Activated CD4-positive, alpha-beta T cell treated with anti-CD3 and anti-CD28 coated beads, Interleukin-2, amount 50 U/mL, for 16 hours (primary cell): ENCODE data around the gene ATOH8.
A peak's percentile ranks its signal among the peaks of the same experiment; 100 is the strongest.

Experiments
- DNase-seq: peaks from one replicate; pipeline ENCODE4 v3.0.0-alpha.2; 2020

Gene ATOH8

DNA sequence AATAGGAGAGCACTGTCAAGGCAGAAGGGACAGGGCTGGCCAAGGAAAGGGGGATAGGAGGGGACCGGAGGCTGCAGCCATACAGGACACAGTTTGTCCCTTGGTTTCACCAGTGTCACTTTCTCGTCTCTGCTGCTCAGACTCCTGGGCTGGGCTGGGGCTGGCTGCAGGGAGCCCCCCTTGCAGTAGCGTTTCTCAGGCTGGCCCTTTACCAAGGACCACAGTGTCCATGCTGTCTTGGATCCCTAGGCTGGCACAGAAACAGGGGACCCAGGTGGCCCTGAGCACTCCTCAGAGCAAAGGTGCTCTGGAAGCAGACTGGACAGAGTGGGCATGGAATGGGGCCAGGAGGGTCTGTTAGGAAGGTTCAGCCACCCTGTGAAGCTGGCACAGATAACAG, 34.8 kb downstream of the ATOH8 start:
- DNase-seq, result no peak

DNA sequence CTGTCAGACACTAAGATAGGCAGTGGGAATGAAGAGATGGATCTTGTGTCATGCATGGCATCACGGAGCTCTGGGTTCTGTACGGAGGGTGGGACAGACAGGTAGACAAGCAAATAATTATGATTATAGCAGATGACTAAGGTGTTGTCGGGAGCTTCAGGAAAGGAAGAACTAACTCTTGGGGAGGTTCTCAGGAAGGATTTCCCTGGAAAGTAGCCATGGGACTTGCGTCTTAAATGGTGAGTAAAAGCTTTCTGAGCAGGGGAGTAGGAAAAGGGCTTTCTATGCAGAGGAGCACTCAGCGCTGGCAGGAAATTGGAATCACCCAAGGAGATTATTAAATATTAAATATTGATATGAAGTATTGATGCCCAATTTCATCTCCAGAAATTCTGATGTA, 35.5 kb downstream of the ATOH8 start:
- DNase-seq, result no peak

DNA sequence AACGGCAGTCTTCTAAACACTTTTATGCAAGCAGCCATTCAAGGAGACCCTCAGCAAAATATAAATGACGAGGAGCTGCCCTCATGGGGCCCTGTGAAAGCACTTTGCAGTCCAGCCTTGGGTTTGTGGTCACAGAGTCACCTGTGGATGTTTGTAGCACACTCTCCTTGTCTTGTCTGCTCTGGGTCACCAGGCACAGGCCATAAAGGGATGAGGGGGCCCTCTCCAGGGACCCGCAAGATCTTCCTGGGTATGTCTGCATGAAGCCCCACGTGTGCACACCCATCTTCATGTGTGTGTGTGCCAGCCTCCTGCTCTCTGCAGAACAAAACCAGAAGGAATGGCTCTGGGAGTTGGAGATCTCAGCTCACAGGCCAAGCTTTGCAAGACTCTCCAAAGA, 36.2 kb downstream of the ATOH8 start:
- no peak for DNase-seq

DNA sequence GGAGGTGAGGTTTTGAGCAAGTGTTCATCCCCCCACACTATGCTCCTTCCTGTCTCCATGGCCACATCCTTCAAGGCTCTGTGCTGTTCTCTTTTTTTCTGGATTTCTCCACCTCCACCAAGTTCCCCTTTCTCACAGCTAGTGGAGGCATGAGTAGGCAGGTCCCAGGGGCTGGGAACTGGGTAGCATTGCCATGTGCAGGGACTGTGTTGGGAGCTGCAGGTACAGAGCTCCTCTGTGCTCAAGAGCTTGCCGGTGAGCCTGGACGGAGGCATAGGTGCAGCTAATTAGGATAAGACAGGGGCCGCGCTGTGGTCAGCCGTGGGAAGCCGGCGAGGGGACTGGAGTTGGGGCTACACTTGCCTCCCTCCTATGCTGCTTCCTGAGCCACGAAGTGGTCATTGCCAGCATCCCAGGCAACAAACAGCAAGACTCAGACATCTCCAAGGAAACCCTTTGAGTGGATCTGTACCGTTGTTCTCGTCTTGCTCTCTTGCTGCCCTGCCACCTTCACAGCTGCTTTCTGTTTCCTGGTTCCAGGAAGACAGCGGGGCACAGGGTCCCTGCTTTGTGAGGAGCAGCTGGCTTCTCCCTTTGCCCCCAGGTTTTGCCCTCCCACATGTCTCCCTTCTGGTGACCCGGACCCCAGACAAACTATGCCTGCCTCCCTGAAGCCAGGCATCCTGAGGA, 36.9 kb downstream of the ATOH8 start:
- DNase-seq, result no peak

DNA sequence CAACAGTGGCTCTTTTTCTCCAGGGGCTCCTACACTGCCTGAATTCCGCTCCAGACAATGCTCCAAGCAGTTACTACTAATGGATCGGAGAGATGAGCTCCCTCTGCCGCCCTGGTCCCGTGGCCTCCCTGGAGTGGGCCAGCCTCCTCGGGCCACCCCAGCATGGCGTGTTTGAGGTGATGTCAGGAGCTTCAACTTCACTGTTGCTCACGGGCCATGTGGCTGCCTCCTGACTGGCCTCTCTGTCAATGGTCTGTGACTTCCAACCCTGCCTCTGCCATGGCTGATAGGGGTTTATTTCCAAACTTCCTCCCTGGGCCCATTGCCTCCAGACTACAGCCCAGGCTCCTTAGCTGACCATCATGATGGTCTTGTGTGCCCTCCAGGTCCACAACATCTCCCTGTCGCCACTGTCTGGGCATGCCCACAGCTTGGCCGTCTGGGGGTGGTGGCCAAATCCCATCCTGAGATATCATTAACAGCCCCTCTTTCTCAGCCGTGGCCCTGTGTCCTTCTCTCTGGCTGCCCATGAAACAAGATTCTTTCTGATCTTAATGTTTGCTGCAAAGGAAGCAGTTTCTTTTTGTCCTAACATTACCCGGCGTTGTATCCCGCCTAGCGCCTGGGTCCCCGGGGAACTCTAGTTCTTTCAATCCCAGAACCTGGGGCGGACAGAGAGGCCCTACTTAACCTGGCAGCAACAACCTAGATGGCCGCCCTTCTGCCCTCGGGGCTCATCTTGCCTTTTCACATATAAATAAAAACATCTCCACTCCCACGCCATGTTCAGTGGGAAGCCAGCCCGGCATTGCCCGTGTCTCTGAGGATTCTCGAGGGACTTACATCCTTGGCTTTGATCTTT, 38.1 kb downstream of the ATOH8 start:
- DNase-seq, result no peak

DNA sequence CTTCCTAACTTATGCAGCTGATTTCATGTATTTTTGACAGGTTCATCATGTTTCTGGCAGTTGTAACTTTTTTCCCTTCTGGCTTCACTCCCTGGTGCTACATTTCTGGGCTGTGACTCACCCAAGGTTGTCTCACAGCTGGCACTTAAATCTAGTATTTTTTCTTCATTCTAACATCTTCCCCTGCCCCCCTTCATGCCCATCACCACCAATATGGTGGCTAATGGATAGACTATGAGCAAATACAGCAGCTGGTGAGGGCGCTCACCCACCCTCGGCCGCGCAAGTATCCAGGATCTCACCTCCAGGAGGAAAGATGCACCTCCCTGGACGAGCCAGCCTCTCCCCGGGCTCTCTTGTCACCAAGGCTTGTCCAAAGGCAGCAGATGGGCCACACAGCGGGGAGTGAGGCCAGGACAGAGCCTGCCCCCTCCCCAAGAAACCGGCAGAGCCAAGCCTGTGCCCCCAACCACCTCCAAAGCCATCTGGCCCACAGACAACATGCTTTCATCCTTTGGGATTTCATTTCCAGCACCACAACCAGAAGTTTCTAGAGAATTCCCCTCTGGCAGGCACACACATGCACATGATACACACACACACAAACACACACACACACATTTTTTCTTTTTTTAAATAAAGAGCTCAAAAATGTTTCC, 39.1 kb downstream of the ATOH8 start:
- no peak for DNase-seq

DNA sequence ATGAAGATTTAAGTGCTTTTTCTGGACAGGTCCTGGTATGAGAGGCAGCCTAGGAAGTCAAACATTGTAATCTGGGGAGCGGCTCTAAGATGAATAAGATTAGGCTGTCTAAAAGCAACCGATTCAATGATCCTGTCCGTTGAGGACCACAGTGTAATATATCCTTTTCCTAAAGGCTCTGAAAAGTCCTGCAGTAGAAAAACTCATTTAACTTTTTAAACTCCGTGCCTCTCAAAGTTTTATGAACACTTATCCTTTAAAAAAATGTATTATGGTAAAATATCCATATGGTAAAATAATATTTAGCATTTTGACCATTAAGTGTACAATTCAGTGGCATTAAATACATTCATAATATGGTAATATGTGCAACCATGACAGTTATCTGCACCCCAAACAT, 39.8 kb downstream of the ATOH8 start:
- DNase-seq, result no peak

DNA sequence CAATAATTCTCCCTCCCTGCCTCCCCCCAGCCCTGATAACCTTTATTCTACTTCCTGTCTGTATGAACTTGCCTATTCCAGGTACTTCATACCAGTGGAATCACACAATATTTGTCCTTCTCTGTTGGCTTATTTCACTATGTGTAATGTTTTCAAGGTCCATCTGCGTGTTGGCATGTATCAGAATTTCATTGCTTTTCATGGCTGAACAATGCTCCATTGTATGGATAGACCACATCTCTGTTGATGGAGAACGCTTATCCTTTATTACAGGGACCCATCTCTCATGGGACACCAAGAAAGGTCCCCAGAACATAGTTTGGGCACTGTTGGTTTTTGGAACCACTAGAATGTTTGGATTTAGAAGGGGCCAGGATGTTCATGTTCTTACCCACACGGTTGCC, 40.2 kb downstream of the ATOH8 start:
- DNase-seq, result no peak

DNA sequence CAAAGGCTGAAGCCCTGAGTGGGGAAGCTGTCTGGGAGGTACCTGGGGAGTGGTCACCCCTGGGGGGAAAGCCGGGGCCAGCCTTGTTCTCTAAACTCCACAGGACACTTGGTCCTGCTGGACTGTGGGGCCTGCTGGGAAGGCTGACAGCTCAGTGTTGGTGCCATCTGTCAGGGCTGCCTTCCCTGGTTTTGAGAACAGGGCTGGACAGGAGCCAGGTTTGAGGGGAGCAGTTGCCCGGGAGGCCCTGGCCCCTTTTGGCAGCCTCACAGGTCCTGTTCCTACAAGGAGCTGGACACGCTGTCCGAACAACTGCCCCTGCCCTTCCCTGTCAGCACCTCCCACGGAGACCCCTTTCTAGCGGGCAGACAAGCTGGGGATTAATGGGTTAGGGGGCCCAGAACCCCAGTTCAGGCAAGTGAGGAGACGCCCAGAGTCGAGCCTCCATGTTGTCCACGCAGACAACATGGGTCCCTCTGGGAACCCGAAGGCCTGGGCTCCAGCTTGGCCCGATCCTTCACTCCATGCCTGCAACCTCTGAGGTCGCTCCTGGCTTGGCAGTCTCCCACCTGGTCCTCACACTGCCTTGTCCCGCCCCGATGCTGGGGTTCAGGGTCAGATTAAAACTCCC, 40.8 kb downstream of the ATOH8 start:
- no peak for DNase-seq

DNA sequence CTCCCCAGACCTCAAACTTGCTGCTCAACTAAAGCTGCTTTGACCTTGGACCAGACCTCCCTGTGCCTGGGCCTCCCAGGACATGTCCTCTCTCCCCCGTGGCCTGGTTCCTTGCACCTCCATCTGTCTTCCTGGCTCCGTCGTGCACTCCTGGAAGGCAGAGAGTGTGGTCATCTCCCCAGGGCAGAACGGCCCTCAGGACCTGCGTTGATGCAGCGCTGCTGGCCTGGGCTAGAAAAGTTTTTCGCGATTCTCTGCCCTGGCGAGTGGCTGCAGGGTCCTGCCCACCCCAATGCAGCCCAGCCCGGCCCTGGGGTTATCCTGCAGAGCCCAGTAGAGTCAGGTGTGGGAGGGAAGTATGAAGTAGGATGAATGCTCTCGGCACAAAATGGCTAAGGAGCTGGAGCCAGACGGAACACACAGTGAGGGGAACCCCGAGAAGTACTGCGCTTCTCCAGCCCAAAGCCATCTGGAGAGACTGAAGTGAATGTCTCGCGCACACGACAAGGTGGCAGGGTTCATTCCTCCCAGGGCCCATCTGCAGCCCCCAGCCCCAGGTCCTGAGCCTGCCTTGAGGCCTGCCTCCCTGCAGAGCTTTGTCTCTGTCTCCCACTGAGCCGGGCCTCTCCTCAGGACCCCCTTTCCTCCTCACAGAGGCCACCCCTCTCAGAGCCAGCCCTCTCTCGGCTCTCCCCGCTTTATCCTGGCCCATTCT, 41.7 kb downstream of the ATOH8 start:
- no peak for DNase-seq

DNA sequence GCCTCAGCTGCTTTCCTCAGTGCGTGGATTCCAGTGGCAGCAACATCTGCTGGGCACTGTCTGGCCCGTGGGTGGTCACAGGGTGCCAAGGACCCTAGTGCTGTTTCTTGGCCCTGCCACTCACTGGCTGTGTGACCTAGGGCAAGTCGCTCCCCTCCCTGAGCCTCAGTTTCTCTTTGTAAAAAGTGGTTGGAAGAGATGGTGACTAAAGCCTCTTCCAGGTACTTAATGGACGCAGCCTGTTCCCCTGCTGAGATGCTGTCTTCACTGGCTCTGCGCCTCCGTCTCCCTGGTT, 42.2 kb downstream of the ATOH8 start:
- DNase-seq, result no peak

DNA sequence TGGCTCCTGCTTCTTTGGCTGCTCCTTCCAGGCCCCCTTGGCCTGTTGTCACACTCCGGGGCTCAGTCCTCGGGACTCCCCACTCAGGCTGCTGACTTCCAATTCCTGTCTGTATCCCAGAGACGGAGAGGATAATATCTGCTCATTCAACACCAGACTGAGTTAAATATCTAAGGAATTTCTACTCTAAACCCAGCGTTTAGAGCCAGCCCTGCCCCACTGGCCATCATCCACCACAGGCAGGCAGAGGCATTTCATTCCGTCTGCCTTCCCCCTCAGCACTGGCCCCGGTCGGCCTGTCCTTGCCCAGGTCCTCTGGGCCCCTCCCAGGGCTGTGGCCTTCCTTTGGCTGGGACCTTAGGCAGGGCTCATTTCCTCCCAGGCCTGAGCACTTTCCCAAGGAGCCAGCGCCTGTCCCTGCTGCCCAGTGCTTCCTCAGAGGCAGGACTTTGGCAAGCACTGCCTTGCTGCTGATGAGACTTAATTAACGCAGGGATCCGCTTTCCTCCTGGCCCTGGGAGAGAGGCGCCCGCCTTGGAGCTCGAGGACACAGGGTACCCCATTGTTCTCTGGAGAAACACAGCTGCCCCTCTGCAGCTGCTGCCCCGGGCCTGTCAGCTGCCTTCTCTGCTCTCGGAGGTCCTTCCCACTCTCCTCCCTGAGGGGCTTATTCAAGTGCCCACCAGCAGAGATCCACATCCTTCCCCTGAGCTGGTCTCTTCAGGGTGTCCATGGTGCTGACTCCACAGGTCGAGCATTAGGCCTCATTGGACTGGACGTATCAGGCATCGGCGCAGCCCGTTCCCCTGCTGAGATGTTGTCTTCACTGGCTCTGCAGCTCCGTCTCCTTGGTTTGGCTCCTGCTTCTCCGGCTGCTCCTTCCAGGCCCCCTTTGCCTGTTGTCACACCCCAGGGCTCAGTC, 42.8 kb downstream of the ATOH8 start:
- DNase-seq, result no peak

DNA sequence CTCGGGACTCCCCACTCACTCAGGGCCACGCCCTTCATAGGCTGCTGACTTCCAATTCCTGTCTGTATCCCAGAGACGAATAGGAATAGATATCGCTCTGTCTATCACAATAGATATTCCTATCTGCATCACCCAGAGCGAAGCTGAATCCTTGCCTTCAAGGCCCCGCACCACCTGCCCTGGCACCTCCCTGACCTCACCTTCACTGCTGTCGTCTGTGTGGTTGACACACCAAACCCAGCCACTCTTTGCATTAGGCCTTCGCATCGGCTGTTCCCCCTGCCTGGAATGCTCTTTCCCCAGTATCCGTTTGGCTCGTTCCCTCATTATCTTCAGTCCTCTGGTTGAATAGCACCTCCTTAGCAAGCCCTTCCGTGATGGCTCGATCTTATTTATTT, 43.5 kb downstream of the ATOH8 start:
- no peak for DNase-seq

DNA sequence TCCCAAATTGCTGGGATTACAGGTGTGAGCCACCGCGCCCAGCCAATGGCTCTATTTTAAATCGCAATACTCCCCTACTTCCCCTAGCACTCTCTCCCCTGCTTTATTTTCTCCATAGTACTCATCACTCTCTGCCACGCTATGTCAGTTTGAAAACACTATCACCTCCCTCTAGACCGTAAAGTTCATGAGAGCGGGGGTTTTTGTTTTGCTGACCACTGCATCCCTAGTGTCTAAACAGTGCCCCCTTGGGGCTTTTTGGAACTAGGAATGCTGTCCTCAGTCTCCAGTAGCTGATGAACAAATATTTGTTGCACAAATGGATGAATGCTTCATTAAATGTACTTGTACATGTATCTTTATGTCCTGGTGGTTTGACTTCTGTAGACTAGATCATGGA, 44.1 kb downstream of the ATOH8 start:
- DNase-seq, result no peak

DNA sequence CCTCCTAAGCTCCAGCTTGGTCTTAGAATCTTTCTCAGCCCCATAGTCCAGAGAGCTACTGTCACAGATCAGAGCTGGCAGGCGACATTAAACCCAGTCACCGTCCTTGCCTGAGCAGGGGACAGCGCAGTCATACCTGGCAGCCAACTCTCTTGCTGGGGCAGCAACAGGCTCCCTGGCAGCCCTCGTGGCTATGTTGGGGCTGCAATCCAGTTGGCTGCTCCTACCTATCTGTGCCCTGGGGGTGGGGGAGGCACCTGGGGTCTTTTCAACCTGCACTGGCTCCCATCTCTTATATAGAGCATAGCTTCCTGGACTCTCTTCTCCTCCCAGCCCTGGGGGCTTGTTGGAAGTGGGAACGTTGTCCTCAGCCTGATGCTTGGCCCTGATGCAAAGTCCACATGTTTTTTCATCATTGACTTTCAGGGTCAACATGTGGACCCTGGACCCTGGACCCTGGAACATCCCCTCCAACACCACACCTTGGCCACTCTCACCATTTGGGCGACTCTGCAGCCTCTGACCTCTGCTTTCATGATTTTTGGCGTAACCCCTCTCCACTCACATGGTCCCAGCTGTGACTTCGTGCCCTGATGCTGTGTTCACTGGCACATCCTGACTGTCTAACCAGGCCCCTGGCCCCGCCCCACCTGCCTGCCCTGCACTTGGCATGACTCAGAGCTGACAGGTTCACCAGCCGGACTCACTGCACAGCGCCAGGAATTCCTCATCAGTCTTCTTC, 45.6 kb downstream of the ATOH8 start:
- peak; percentile 6 for DNase-seq

DNA sequence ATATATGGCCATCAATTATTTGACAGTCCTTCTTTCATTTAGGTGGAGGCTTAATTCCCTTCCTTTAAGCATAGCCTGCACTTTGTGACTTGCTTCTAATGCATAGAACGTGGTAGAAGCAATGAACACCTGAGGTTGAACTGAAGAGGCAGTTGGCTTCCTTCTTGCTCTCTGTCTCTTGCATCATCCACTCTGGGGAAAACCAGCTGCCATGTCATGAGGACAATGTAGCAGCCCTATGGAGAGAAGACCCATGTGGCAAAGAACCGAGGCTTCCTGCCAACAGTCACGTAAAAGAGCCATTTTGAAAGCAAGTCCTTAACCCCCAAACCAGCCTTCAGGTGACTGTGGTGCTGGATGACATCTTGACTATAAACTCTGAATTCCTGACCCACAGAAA, 46.8 kb downstream of the ATOH8 start:
- no peak for DNase-seq

DNA sequence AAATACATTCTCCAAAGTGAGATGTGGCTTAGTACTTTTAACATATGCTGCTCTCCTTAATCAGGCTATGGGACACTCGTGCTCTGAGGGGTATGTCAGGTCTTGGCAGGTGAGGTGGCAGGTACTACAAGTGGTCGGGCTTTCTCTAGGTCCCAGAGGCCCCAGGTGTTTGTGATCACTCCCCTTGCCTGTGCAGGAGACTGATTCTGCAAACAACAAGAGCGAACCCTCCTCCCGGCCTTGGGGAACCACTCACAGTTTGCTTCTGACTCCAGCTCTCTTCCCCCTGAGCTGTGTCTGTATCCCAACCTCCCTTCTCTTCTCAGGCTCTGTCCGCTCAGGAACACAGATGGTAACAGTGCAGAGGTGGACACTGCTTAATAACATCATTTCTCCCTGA, 48.1 kb downstream of the ATOH8 start:
- DNase-seq, result no peak

DNA sequence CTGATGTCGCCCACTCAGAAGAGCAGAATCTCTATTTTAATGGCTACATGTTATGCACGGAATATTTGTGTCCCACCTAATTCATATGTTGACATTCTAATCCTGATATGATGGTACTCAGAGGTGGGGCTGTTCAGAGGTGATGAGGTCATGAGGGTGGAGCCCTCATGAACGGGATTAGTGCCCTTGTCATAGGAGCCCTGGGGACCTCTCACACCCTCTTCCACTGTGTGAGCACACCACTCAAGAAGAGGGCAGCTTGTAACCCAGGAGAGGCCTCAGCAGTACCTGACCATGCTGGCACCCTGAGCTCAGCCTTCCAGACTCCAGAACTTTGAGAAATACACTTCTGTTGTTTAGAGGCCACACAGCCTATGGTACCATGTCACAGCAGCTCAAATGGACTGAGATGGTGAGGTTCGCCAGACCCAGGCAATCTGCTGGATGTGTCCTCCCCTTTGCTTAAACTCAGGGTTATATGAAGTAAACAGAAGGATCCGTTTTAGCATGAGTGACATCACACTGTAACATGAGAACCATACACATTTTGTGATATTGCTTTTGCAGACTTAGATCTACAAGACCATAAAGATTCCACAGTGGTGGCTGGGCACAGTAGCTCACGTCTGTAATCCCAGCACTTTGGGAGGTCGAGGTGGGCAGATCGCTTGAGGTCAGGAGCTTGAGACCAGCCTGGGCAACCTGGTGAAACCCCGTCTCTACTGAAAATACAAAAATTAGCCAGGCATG, 48.7 kb downstream of the ATOH8 start:
- no peak for DNase-seq

DNA sequence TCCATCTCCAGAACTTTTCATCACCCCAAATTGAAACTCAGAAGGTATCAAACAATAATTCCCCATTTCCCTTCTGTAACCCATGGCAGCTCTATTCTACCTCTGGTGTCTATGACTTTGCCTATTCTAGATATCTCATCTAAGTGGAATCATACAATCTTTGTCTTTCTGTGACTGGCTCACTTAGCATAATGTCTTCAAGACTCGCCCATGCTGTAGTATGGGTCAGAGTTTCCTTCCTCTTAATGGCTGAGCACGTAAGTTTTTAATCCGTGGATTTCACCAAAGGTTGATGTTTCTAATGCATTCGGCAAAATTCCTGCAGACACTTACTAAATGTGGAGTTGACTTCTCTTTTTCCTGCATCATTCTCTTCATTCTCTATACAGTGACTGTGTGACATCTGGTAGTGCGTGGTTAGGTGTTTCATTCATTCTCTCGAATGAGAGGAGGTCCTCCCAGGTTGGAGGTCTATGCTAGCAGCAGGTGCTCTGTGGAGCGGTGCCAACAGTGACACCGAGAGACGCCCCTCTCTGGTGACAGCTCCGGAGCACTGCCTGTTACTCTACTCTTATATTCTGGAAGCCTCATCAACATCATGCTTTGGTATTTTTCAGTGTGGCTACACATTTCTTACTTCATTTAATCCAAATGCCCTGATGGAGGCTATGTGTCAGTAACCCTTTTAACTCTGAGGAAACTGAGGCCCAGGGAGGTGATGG, 50.1 kb downstream of the ATOH8 start:
- no peak for DNase-seq

DNA sequence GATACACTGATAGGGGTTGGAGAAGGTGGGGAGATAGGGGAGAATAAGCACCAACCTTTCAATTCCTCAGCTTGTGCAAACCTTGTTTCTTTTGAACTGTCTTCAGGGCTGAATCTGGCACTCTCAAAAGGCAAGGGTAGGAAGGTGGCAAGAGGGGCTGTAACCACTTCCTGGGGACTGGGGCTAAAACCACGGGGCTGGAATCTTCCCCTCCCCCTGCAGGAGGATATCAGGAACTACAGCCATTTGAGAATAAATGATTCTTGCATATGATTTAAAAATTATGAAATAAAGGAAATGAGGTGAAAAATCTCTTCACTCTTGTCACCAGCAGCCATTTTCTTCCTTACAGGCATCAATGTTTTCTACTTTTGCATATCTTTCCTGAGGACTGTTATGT, 50.8 kb downstream of the ATOH8 start:
- peak; percentile 36 for DNase-seq
